Endometrial microvascular endothelial cells (primary cell): ENCODE data around the gene SLC26A5. TPM values are rescaled to one million over a fixed set of nuclear protein-coding genes. Genes with fewer than 3 reads are reported as not detected.
"Not testable (repeated sequence)": the region's sequence is repeated elsewhere in the genome, so short reads cannot be mapped to it uniquely, and the experiment has no call there.

ENCODE experiments used
- in situ Hi-C: cut with HindIII; loops from 2 replicates; pipeline ENCODE4 v1.10.0; 2017; ENCODE audit warnings: low sequenced_read_pairs, low pct_unique_long_range_greater_than_20kb; ENCODE audit errors: inconsistent ontology term
- total RNA-seq: library from RNA; depleted of rRNA; stranded (reverse); fragments of >200 nt; gene quantifications from one replicate; pipeline ENCODE4 v1.2.3, GENCODE V29; 2015; ENCODE audit errors: inconsistent ontology term

Gene SLC26A5, protein sequence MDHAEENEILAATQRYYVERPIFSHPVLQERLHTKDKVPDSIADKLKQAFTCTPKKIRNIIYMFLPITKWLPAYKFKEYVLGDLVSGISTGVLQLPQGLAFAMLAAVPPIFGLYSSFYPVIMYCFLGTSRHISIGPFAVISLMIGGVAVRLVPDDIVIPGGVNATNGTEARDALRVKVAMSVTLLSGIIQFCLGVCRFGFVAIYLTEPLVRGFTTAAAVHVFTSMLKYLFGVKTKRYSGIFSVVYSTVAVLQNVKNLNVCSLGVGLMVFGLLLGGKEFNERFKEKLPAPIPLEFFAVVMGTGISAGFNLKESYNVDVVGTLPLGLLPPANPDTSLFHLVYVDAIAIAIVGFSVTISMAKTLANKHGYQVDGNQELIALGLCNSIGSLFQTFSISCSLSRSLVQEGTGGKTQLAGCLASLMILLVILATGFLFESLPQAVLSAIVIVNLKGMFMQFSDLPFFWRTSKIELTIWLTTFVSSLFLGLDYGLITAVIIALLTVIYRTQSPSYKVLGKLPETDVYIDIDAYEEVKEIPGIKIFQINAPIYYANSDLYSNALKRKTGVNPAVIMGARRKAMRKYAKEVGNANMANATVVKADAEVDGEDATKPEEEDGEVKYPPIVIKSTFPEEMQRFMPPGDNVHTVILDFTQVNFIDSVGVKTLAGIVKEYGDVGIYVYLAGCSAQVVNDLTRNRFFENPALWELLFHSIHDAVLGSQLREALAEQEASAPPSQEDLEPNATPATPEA
- not detected for total RNA-seq

DNA sequence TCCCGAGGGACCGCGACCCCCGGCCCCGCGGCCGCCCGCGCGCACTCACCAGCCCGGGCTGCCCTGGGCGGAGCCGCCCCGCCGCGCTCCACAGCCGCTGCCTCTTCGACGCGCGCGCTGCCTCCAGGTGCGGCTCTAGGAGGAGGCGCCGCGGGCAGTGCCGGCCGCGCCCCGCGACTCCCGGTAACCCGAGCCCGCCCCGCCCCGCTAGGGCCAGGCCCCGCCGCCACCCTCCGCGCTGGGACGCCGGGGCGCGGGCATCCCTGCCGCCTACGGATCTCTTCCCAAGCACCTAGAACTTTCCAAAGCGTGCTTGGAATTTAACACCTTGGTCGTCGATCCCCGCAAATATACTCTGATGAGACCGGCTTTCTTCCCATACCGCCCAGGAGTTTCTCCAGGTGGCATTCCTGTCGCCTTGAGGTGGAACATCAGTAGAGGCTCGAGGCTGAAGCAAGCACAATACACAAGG is at the start of gene SLC26A5:
SLC26A5 (minus strand) TSS at position 159 of the 472 bp plus-strand sequence. CDS start 24,693 bp downstream, outside the sequence.
- in situ Hi-C loops: no loop called here

DNA sequence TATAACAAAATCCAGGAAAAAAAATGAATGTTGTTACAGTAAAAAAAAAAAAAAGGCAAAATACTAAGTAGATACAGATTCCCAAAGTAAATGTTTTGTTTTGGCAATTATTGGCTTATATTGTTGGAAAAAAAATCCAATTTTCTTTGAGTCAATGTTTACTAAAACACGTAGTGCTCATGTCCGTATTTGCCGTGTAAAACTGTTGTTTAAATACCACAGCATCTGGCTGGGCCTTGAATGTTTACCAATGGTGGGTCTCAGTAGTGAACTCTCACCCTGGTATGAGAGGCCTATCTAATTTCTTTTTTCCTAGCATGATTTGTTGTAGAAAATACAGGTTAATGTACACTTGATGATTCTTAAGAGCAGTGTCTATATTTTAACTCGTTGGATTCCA is 41.4 kb upstream of the SLC26A5 start:
- in situ Hi-C loops: no loop called here

DNA sequence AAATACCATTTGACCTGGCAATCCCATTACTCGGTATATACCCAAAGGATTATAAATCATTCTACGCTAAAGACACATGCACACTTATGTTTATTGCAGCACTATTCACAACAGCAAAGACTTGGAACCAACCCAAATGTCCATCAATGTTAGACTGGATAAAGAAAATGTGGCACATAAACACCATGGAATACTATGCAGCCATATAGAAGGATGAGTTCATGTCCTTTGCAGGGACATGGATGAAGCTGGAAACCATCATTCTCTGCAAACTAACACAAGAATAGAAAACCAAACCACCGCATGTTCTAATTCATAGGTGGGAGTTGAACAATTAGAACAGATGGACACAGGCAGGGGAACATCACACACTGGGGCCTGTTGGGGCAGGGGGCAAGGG is 40.9 kb upstream of the SLC26A5 start:
- in situ Hi-C loops: not testable (repeated sequence)

DNA sequence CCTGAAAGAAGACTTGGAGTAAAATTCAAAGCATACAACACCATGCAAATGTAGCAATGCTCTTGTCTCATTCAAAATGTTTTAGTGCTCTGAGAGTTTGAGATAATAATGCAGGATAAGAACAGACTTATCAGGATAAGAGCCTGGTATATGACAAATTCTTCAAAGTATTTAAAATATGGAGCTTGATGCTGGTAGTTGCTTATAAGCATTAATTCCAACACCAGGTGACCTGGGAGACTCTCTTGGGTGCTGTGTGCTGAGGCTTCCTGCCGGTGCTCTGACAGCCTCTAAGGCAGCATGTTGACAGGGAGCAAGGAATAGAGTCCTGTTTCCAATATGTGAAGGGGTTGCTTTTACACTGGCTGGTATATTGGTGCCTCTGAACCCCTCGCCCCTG is 34.8 kb upstream of the SLC26A5 start:
- in situ Hi-C loops: no loop called here

DNA sequence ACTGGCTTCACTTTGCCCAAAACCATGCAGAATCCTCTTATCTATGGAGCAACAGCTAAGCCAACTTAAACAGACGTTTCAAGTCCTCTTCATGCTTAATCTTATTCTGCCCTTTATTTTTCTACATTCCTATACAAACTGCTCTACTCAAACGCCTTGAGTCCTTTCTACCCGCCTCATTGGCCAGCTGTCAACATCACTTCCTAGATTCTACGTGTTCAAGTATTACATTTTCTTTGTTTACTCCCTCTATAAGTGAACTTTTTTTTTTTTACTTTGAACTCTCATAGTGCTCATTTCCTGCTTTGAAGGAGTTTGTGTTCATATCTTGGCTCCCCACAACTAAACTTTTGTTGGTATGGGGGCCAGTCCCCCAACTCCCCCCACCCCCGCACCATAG is 28.9 kb upstream of the SLC26A5 start:
- in situ Hi-C loops: no loop called here

DNA sequence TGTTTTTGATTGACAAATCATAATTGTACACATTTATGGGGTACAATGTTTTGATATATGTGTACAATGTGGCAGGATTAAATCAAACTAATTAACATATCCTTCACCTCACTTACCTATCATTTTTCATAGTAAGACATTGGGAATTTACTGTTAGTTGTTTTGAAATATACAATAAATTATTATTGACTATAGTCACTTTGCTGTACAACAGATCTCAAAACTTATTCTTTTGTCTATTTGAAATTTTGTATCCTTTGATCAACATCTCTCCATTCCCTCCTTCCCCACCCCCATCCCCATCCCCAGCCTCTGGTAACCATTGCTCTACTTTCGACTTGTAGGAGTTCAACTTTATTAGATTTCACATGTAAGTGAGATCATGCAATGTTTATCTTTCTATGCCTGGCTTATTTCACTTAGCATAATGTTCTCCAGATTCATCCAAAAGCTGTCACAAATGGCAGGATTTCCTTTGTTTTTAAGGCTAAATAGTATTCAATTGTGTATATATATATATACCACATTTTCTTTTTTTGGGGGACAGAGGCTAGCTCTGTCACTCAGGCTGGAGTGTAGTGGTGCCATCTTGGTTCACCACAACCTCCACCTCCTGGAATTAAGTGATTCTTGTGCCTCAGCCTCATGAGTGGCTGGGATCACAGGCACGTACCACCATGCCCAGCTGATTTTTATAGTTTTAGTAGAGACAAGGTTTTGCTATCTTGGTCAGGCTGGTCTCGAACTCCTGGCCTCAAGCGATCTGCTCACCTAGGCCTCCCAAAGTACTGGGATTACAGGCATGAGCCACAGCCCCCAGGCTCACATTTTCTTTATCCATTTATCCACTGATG is 23.3 kb upstream of the SLC26A5 start:
- in situ Hi-C loops: no loop called here

DNA sequence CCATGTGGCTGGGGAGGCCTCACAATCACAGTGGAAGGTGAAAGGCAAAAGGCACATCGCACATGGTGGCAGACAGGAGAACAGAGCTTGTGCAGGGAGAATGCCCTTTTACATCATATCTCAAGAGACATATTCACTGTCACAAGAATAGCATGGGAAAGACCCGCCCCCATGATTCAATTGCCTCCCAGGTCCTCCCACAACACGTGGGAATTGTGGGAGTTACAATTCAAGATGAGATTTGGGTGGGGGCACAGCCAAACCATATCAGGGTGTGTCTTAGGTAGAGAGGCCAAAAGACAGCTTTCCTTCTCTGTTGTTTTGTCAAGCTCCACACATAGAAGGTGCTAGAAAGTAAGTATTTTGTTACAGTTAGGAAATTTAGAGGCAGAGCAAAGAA is 20.8 kb upstream of the SLC26A5 start:
- in situ Hi-C loops: no loop called here

DNA sequence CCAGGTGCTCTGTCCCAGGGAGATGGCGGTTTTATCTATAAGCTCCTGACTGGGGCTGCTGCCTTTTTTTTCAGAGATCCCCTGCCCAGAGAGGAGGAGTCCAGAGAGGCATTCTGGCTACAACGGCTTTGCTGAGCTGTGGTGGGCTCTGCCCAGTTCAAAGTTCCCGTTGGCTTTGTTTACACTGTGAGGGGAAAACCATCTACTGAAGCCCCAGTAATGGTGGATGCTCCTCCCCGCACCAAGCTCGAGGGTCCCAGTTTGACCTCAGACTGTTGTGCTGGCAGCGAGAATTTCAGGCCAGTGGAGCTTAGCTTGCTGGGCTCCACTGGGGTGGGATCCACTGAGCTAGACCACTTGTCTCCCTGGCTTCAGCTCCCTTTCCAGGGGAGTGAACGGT is 16.4 kb upstream of the SLC26A5 start:
- in situ Hi-C loops: no loop called here

DNA sequence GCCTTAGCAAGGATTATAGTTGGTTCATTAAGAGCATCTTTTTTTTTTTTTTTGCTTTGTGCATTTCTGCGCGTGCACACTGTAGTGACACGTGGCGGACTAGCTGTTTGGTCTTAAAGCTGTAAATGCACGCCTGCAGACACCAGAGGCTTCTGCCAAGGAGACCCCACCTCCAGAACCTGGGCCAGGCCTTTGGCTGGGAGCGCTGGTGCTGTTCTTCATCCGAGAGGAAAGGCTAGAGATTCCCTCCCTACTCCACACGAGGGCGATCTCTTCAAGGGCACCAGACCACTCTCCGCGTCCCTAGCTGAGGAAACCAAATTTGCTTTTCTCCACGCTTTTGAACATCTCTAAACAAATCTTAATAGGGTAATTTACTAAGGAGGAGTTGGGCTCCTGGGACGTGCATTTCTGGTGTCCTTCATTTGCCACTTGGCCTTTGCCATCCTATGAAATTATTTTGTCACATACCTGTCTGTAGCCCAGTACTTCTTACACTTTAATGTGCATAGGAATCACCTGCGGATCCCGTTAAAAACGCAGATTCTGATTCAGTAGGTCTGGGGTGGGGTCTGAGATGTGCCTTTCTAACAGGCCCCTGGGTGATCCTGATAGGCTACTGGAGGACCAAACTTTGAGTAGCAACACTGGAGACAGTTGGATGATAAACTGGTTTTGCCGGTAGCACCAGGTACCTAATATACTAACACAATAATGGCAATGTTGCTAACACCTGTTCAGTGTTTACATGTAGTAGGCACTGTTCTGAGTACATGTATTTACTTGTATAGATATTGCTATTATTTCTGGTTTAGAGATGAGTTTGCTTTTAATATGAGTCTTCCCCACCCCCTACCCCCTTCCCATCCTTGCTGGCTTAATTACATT is 1.3 kb upstream of the SLC26A5 start:
- in situ Hi-C loops: no loop called here

DNA sequence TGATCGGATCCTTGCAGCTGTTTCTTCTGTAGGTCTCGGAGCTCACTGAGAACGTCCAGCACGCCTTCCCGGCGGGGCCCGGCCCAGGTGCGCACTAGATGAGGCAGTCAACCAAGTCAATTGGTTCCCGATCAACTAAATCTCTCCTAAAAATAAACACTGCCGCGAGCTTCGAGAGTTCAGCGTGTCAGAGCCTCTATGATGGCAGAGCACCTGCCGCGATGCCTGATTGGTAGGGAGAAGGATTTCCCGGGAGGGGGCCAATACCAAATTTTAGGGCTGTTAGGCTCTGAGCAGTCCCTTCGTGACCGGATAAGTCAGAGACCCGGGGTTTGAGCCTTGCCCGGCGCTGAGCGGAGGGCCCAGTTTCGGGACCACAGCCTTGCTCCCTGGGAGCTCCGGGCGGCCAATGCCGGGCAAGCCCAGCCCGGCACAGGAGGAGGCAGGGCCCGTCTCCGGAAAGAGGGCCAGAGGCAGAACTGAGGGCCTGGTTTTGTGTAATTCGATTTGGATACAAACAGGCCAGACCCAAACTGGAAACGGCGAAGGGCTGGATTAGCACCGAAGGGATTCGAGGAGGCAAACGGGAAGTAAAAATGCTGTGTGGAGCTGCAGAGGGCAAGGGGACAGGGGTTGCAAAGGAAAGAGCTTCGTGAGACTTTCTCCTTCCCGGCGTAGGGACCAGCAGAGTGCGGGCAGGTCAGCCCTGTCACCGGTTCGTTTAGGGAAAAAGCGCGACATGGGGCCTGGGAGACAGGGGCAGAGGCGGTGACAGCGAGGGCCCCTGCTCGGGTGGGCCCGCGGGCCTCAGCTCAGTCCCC is 569 bp downstream of the SLC26A5 start:
- in situ Hi-C loops: no loop called here

DNA sequence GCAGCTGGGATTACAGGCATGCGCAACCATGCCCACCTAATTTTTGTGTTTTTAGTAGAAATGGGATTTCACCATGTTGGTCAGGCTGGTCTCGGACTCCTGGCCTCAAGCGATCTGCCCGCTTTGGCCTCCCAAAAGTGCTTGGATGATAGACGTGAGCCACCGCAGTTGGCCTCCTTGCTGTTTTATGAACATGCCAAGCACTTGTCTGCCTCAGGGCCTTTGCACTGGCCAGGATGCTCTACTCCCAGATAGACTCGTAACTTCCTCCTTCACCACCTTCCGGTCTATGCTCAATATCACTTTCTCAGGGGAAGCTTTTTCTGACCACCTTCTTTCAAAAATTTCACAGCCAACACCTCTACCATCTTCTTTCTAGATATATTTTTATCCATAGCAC is 6.3 kb downstream of the SLC26A5 start:
- in situ Hi-C loops: no loop called here

DNA sequence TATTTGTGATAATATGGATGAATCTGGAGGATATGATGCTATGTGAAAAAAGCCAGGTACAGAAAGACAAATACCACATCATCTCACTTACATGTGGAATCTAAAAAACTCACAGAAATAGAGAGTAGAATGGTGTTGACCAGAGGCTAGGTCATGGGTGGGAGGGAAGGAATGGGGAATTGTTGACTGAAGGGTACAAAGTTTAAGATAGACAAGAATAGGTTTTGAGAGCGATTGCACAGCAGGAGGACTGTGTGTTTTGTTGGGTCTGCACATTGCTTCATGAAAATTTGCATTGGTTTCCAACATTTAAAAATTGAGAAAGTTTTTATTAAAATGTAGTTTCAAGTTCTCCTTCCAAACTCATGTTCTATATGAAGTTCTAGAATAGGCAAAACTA is 8.4 kb downstream of the SLC26A5 start:
- in situ Hi-C loops: no loop called here

DNA sequence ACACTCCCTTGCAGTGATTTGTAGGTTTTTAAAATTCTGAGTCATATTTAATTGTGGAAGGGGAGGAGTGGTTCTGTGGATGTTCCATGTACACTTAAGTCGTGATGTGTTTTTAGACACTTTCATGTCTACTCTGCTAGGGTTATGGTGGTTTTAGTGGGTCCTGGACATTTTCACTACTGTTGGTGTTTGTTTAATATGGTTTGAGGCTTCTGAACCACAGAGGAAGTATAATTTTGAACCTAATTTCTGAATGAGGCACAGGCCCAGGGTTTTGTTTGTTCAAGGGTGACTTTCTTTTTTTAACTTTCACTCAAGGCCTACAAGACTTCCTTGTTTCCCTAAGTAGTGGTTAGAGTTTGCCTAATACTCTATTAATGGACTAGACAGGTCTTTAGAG is 13.3 kb downstream of the SLC26A5 start:
- in situ Hi-C loops: no loop called here

DNA sequence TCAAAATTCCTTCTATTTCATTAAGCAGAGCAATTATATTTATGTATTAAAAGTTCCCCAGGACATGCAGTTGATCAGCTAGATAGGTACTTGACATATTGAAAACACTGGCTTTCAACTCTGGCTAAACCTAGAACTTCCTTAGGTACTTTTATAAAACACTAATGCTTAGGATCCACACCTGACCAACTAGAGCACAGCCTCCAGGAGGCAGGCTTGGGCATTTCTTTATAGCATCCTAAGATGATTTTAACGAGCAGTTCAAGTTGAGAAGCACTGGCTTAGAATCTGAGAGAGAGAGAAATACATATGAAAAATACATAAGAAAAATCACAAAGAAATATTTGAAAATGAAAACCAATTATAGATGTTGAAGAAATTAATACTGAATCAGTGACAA is 20.8 kb downstream of the SLC26A5 start:
- in situ Hi-C loops: no loop called here

DNA sequence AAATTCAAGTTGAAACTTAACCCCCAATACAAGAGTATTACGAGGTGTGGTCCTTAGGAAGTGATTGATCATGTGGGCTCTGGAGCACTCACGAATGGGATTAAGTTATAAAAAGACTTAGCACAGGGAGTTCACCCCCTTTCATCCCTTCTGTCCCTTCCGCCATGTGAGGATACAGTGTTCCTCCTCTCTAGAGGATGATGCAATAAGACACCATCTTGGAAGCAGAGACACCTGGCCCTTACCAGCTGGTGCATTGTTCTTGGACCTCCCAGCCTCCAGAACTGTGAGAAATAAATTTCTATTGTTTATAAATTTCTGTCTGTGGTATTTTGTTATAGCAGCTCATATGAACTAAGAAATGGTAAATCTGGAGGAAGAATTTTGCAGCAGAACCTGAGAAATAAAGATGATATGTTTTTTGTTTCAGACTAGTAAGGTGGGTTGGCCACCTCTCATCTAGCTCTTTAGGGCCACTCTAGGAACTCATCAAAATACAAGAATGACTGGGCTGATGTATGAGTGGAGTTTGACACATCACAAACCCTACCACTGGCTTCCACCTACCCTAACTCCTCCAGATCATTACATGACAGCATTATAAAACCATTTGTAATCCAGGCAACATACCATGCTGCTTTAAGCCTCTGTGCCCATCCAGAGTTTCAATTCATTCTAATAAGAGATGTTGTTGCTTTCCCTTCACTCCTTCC is 22.4 kb downstream of the SLC26A5 start:
- in situ Hi-C loops: no loop called here

DNA sequence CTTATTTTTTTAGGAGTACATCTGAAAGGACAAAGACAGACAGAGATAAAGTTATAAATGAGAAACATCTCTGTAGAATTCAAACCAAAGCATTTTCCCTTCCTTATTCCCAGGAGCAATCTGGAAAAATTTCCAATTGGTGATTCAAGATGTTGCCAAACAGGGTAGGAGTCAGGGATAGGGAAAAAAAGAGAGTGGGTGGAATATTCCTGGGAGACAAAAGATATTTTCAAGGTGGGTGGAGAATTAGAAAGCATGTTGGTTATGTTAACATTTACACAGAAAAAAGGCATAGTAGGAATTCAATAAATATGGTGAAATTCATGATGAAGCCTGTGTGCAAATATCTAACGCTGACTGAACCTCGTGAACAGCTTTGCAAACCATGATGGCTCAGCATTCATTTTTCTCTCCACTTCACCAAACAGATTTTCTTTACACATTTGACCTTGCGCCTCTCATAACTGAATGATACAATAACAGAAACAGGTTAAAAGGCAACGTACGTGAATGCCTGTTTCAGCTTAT is 25.1 kb downstream of the SLC26A5 start:
- in situ Hi-C loops: no loop called here

DNA sequence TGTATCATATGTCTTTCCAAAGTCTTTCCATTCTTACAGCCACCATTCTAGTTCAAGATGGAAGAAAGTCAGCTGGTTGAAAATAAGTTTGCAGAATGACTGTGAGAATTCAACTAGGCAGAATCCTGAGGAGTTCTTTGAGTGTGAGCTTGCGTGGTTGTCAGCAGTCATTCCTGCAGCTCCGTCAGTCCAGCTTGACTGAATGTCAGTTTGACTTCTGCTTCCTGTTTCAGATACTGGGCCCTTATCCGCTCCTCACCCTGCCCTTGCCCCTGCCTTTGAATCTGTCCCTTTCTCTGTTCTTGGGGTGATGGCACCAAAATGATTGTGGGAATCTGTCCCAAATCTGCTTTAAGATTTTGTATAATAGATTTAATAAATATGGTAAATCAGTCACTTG is 27.8 kb downstream of the SLC26A5 start:
- in situ Hi-C loops: no loop called here
